Ovary (tissue), 10 donors: Measurements from ENCODE around the gene AGMO. TPM values are rescaled to one million over a fixed set of nuclear protein-coding genes. Genes with fewer than 3 reads are reported as not detected.

Source experiments
- DNase-seq, 5 donors: peaks; one replicate each; pipeline ENCODE4 v3.0.0-alpha.2; 2019 to 2020
- H3K27ac ChIP-seq, 2 donors: fragments of 200-600 bp; one replicate each; pipeline versions ENCODE4 v1.5.1 to v1.8.0; 2019 to 2022
- H3K27me3 ChIP-seq: fragments of 200-600 bp; one replicate; pipeline ENCODE4 v1.8.0; 2022
- H3K36me3 ChIP-seq: fragments of 200-600 bp; sonication (generic); one replicate; pipeline ENCODE4 v1.5.1; 2019
- H3K4me1 ChIP-seq: one replicate; pipeline ENCODE4 v1.8.1; 2013; ENCODE audit warnings: mild to moderate bottlenecking, moderate library complexity; ENCODE audit not compliant: insufficient read depth
- H3K4me3 ChIP-seq: fragments of 200-600 bp; sonication (generic); one replicate; pipeline ENCODE4 v1.5.1; 2017
- H3K9me3 ChIP-seq, 2 donors: fragments of 200-600 bp in 1 of 2; sonication (generic) in 1 of 2; one replicate each; pipeline versions ENCODE4 v1.5.1 to v1.8.1; 2013 to 2019; ENCODE audit warnings: mild to moderate bottlenecking in 1 of 2, moderate library complexity in 1 of 2
- EP300 ChIP-seq: sonication (generic); formaldehyde crosslinking; IDR thresholded peaks from one replicate; pipeline ENCODE4 v1.6.1; 2017; ENCODE audit warnings: antibody characterized with exemption
- POLR2A ChIP-seq: fragments of 450-650 bp; IDR thresholded peaks from one replicate; pipeline ENCODE4 v1.6.1; 2017; ENCODE audit warnings: antibody characterized with exemption, mild to moderate bottlenecking, moderate library complexity
- WGBS, 3 donors: extraction: QIAGEN DNeasy Blood & Tissue Kit in 1 of 3; methylation state at CpG; one replicate each; pipeline versions ENCODE4 v1.1.5 to v1.1.7; 2013 to 2017; 5-methylcytosine and 5-hydroxymethylcytosine counted together
- intact Hi-C, 4 donors: fragments of 100-400 bp; cut with DNase I; formaldehyde crosslinking; loops; one replicate each; pipeline versions ENCODE4 v1.11.0 to v1.15.1; 2022 to 2023
- long read RNA-seq, 3 donors: library from polyadenylated mRNA in 2 of 3; unstranded in 2 of 3; transcript quantifications; one replicate each; pipeline ENCODE4 v2.0.0 and lab custom pipeline, GENCODE V29; 2021 to 2026
- polyA plus RNA-seq, 2 donors: library from polyadenylated mRNA; stranded (reverse); fragments of 200-250 nt in 1 of 2; fragments of 350-450 nt in 1 of 2; fragmentation: Illumina TruSeq in 1 of 2; extraction: RNeasy Lipid Tissue Mini Kit (QIAGEN cat#74804) in 1 of 2; gene quantifications; one replicate each; pipeline ENCODE4 v1.2.3, GENCODE V29; 2013 to 2014
- total RNA-seq, 7 donors: library from RNA; depleted of rRNA in 2 of 7; stranded (reverse); fragments of >200 nt in 2 of 7; fragmentation: NEBNext Ultra II Directional in 3 of 7; extraction: Animal tissue kit (Norgen Biotek cat#: 25700) in 3 of 7; gene quantifications; one replicate each; pipeline versions ENCODE4 v1.1.0 to v1.2.4, GENCODE V29; 2016 to 2023
- TF ChIP-seq, protein P1 (sequence below), 3 donors: fragments of 450-650 bp in 2 of 3; fragments of 200-600 bp in 1 of 3; IDR thresholded peaks; one replicate each; pipeline versions ENCODE4 v1.5.1 to v1.8.0; 2016 to 2022; ENCODE audit warnings: antibody characterized with exemption in 3 of 3, mild to moderate bottlenecking in 1 of 3
- donor health status: DM: no; HTN: no; CAD: no; lungs with moderate emphysema.
- donor health status: DM: no; HTN: no; CAD: no.
- donor health status: Bipolar disorder and iron deficiency.
- donor health status: DM: yes; HTN: yes; CAD: no.
- donor health status: DM: no; HTN: no; CAD: no.
- donor health status: DM: yes; HTN: yes; CAD: no.

The AGMO gene
- total RNA-seq (under 1 TPM in 3 of 7 donors, not detected in 4; 0.15 to 0.42 (median 0.33) TPM), polyA plus RNA-seq (under 1 TPM; 0.27 to 0.44 TPM)
- long read RNA-seq, donor 1 = 0 reads
- long read RNA-seq, donor 2 = 0 reads
- long read RNA-seq, donor 3 = 0 reads

GRCh38 chr7:15561835-15562234 is at the start of gene AGMO:
Gene AGMO (minus strand): TSS chr7:15562015.
- no peak within 1 kb of the TSS for H3K4me3 ChIP-seq
- H3K9me3 ChIP-seq = no peaks in the 10 kb centered on the region
- TF ChIP-seq POLR2A = no peak
- TF ChIP-seq, protein P1, sequence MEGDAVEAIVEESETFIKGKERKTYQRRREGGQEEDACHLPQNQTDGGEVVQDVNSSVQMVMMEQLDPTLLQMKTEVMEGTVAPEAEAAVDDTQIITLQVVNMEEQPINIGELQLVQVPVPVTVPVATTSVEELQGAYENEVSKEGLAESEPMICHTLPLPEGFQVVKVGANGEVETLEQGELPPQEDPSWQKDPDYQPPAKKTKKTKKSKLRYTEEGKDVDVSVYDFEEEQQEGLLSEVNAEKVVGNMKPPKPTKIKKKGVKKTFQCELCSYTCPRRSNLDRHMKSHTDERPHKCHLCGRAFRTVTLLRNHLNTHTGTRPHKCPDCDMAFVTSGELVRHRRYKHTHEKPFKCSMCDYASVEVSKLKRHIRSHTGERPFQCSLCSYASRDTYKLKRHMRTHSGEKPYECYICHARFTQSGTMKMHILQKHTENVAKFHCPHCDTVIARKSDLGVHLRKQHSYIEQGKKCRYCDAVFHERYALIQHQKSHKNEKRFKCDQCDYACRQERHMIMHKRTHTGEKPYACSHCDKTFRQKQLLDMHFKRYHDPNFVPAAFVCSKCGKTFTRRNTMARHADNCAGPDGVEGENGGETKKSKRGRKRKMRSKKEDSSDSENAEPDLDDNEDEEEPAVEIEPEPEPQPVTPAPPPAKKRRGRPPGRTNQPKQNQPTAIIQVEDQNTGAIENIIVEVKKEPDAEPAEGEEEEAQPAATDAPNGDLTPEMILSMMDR (IDR thresholded peaks at IDR 0.05) = no peak
- no peak for TF ChIP-seq EP300
- peaks cover 2% of the 10 kb centered on the region for H3K4me1 ChIP-seq
- intact Hi-C loops = no loop called here
- H3K27me3 ChIP-seq = no peaks in the 10 kb centered on the region
- H3K27ac ChIP-seq = no peak within 1 kb of the TSS
- H3K36me3 ChIP-seq = no peaks in the 10 kb centered on the region
- WGBS, 3 donors = 59 to 65% (median 65%) methylated on average over 5 of the region's 5 CpGs
- peak; percentile 13 to 59 (median 34) for DNase-seq

- WGBS, 3 donors = 87 to 98% (median 97%) methylated on average over 2 of the region's 2 CpGs
- Histone ChIP-seq H3K36me3 (no peaks in the 10 kb centered on the region), H3K27ac (no peak overlapping the region), H3K27me3 (no peaks in the 10 kb centered on the region), H3K4me3 (no peak overlapping the region), H3K4me1 (no peaks in the 10 kb centered on the region), H3K9me3 (no peaks in the 10 kb centered on the region)
- intact Hi-C loops = no loop called here
- no peak for DNase-seq
- TF ChIP-seq, protein P1 (IDR thresholded peaks at IDR 0.05) = no peak
- TF ChIP-seq POLR2A (no peak), EP300 (no peak)
These were observed 48.7 kb upstream of the AGMO start for GRCh38 chr7:15610503-15610902.

- DNase-seq = no peak
- Histone ChIP-seq H3K4me3 (no peak overlapping the region), H3K4me1 (no peaks in the 10 kb centered on the region), H3K36me3 (no peaks in the 10 kb centered on the region), H3K27me3 (no peaks in the 10 kb centered on the region), H3K27ac (no peak overlapping the region), H3K9me3 (no peaks in the 10 kb centered on the region)
- 82 to 87% (median 86%) methylated on average over 2 of the region's 2 CpGs for WGBS, 3 donors
- intact Hi-C loops = no loop called here
- TF ChIP-seq POLR2A (no peak), EP300 (no peak)
- TF ChIP-seq, protein P1 (IDR thresholded peaks at IDR 0.05) = no peak
These were observed 47.5 kb upstream of the AGMO start for GRCh38 chr7:15609287-15609686.

DNA sequence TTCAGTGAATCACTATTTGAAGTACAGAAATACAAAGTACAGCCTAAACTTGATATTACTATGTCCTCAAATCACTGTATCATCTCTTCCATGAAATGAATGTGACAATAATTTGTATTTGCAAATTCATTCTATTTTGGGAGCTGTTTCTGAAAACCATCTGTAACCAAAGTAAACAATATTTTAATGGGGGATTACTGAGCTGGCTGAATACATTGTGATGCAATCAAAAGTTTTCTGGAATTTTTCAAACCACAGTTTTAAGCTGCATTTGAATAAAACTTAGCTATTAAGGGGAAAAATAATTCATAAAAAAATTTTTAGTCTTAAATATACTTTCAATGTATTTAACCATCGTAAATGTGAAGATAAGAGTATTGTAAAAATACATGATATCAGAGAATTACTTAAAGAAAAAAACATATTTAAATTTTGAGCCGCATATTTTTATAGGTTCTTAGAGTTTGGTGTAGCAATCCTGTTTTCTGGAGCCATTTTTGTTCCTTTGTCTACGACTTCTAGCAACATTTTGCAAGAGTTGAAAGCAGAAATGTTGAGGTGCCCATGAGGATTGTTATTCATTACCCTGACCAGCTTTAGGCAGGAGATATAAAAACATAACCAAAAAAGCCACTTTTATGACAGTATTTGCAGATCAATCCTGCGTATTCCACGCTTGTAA is 45.9 kb upstream of the AGMO start:
- Histone ChIP-seq H3K4me3 (no peak overlapping the region), H3K4me1 (no peaks in the 10 kb centered on the region), H3K27ac (no peak overlapping the region), H3K36me3 (no peaks in the 10 kb centered on the region), H3K27me3 (no peaks in the 10 kb centered on the region), H3K9me3 (no peaks in the 10 kb centered on the region)
- no peak for DNase-seq
- no peak for TF ChIP-seq POLR2A
- TF ChIP-seq, protein P1 (IDR thresholded peaks at IDR 0.05) = no peak
- TF ChIP-seq EP300 = no peak
- WGBS, 3 donors = 52 to 74% (median 58%) methylated on average over 5 of the region's 5 CpGs
- intact Hi-C loops = no loop called here
